ENCODE measurements around the gene NCKAP1.

NCKAP1 gene

DNA sequence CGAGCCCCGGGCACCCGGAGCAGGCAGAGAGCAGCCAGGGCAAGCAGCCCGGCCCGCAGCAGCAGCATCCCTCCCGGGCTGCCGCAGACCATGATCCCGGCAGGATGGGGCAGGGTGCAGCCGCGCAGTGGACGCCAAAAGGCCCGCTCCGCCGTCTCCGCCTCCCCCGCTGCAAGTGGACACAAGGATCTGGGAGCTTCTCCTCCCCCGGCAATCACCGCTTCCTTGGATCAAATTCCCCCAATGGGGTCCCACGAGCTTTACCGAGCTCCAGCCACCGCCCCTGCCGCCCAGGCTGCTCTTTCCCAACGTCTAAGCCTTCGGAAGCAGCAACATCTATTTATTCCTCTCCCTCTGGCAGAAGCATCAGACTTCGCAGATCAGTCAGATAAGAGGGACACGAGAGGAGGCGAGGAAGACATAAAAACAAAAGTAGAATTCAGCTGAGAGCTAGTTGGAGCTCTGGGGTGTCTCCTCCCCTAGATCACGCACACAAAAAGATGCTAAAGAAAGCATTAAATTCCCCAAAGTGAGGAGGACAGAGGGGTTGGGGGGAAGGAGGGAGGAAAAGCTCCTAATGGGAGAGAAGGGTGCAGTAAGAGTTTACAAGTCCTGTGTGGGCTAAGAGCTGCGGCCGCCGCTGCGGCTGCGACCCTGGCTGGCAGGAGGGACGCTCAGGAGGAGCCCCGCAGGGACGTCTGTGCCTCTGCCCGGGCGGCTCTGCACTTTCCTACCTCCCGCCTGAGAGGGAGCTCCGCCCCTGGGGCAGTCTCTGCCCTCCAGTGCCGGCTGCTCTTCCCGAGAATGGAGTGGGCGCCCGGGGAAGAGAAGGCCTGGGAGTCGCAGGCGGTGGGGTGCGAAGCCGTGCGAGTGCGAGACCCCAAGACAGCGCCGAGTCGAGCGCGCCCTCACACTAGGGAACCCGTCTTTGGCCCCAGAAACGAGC, 171.5 kb downstream of the NCKAP1 start, which contains the start of gene FRZB:
FRZB (minus strand) TSS at position 177 of the 946 bp plus-strand sequence; CDS start at position 92, 85 bp downstream.
- peak; percentile 27 to 28 for ATAC-seq

DNA sequence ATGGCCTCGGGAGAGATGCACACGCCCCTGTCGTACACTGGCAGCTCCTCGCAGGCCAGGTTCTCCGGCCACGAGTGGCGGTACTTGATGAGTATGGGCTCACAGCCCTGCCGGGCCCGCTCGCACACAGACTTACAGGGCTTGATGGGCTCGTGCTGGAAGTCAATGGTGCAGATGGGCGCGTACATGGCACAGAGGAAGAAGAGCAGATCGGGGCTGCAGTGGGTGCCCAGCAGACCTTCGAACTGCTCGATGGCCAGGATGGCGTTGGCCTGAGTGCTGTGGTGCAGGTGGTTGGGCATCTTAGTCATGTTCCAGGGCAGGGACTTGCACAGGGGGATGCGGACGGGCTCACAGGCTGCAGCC, 172.2 kb downstream of the NCKAP1 start:
- ATAC-seq, result no peak

DNA sequence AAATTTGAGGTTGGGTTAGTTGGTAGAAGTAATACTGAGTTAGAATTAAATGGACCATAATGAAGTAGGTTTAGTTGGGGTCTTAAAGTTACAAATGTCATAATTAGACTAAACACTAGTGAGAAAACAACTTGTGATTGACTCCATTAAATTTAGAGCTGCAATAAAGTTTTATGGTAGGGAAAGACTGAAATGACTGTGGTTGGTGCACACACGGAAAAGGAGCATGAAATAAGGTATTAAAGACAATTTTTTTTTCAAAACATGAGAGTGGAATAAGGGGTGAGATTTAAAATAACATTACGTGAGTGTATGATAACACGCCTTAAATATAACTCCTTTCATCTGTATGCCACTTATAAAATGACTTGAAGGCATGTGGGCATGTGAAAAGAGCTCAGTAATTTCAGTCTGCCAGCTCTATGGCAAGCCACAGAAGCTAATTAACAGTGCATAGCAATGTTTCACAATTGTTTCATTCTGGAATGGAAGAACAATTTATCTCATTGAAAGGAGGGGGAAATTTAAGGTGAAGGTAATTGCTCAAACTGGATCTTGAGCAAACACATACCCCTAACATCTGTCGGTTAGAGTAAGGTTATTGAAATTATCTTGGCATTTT, 173.2 kb downstream of the NCKAP1 start:
- no peak for ATAC-seq

DNA sequence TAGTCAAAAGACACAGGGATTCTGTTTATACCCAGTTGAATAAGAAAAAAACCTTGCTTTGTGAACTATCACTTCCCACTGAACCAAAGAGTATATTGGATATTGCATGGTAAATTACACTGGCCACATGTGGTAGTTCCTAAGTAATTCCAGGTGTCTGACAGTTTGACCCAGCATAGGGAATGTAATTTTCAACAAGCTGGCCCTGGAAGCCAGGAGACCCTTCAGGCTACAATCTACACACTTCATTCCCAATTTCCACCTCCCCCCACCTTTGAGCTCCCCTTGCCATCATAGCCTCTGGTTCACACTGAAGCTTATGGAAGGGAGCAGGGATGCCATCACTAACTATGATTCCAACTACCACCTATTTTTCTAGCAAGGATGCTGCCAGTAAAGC, 174.6 kb downstream of the NCKAP1 start:
- ATAC-seq, result no peak

DNA sequence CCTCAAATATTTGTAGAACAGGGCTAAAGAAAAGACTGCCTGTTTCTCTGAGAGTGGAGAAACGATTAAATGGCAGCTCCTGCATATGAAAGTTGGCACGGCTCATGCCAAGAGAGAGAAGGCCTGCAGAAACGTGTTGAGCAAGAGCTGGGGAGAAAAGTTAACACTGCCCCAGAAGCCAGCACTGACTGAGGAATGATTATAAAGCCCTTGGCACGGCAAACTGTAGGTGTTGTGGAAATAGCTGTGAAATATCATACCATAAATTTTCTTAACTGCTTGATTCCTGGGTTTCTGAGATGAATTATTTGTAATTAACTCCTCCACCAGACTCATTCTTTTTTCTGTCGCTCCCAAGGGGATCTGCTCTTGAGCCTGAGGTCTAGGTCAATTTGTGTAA, 176.2 kb downstream of the NCKAP1 start:
- no peak for ATAC-seq

DNA sequence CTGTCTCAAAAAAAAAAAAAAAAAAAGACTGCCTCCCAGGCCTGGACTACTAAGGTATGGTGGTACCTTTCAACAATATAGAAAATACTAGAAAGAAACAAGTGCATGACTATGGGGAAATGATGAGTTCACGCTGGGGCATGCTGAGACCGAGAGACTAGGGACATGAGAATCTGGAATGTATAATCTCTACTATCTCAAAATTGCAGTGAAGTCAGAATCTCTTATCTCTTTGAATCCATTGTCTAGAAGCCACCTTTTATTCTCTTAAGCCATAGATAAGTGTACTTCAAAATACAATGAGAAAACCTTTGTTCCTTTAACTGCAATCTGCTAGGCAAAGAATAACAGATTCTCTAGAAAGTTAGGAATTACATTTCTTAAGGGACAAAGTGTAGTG, 177.4 kb downstream of the NCKAP1 start:
- ATAC-seq, result no peak
